Esophagus squamous epithelium (tissue), 5 donors: ENCODE data around the gene TERB2. TPM values are rescaled to one million over a fixed set of nuclear protein-coding genes. Genes with fewer than 3 reads are reported as not detected.
"Not testable (repeated sequence)": the region's sequence is repeated elsewhere in the genome, so short reads cannot be mapped to it uniquely, and the experiment has no call there.

Experiments used
- DNase-seq: peaks from one replicate; lab custom pipeline; 2025; lab: John Stamatoyannopoulos, UW
- H3K27ac ChIP-seq, 4 donors: fragments of 200-600 bp; sonication (generic); one replicate each; pipeline ENCODE4 v1.5.1; 2016 to 2019; ENCODE audit warnings: mild to moderate bottlenecking in 1 of 4
- H3K27me3 ChIP-seq, 4 donors: fragments of 200-600 bp; sonication (generic); 1 replicate in 3 of 4; 2 replicates in 1 of 4; pipeline versions ENCODE4 v1.5.1 to v1.6.0; 2017 to 2021; ENCODE audit warnings: antibody characterized with exemption in 1 of 4
- H3K36me3 ChIP-seq, 3 donors: fragments of 200-600 bp; sonication (generic); one replicate each; pipeline ENCODE4 v1.5.1; 2016 to 2019
- H3K4me1 ChIP-seq, 3 donors: fragments of 200-600 bp; sonication (generic); one replicate each; pipeline ENCODE4 v1.5.1; 2017 to 2019
- H3K4me3 ChIP-seq, 4 donors: fragments of 200-600 bp; sonication (generic); 1 replicate in 3 of 4; 2 replicates in 1 of 4; pipeline ENCODE4 v1.5.1; 2016 to 2019; ENCODE audit warnings: mild to moderate bottlenecking in 2 of 4, moderate library complexity in 1 of 4
- H3K9me3 ChIP-seq, 3 donors: fragments of 200-600 bp; sonication (generic); one replicate each; pipeline ENCODE4 v1.5.1; 2016 to 2019
- POLR2A ChIP-seq, 4 donors: fragments of 450-650 bp; IDR thresholded peaks; one replicate each; pipeline ENCODE4 v1.6.1; 2017; ENCODE audit warnings: antibody characterized with exemption in 4 of 4, mild to moderate bottlenecking in 4 of 4, moderate library complexity in 3 of 4
- WGBS, 2 donors: methylation state at CpG; one replicate each; pipeline ENCODE4 v1.1.5; 2018; 5-methylcytosine and 5-hydroxymethylcytosine counted together
- intact Hi-C: fragments of 100-400 bp; cut with DNase I; formaldehyde crosslinking; loops from one replicate; pipeline ENCODE4 v1.15.0; 2022
- total RNA-seq, 4 donors: library from RNA; depleted of rRNA; stranded (reverse); fragments of >200 nt; gene quantifications; one replicate each; pipeline ENCODE4 v1.1.0, GENCODE V29; 2016
- TF ChIP-seq, protein P1 (sequence below), 6 experiments: fragments of 450-650 bp in 4 of 6; fragments of 200-600 bp in 2 of 6; sonication (generic) in 2 of 6; IDR thresholded peaks; one replicate each; pipeline ENCODE4 v1.5.1; 2016 to 2019; ENCODE audit warnings: antibody characterized with exemption in 6 of 6, mild to moderate bottlenecking in 4 of 6, moderate library complexity in 4 of 6
- donor health status: DM: yes; HTN: yes; CAD: no.

TERB2 gene
- total RNA-seq, 4 donors from 2014 or later = not detected

GRCh38 chr15:44968475-44968874 is 12.0 kb downstream of the TERB2 start:
- DNase-seq = no peak
- peaks cover 0 to 3% (median 0%) of the 10 kb centered on the region in 4 donors for H3K27me3 ChIP-seq
- TF ChIP-seq, protein P1, sequence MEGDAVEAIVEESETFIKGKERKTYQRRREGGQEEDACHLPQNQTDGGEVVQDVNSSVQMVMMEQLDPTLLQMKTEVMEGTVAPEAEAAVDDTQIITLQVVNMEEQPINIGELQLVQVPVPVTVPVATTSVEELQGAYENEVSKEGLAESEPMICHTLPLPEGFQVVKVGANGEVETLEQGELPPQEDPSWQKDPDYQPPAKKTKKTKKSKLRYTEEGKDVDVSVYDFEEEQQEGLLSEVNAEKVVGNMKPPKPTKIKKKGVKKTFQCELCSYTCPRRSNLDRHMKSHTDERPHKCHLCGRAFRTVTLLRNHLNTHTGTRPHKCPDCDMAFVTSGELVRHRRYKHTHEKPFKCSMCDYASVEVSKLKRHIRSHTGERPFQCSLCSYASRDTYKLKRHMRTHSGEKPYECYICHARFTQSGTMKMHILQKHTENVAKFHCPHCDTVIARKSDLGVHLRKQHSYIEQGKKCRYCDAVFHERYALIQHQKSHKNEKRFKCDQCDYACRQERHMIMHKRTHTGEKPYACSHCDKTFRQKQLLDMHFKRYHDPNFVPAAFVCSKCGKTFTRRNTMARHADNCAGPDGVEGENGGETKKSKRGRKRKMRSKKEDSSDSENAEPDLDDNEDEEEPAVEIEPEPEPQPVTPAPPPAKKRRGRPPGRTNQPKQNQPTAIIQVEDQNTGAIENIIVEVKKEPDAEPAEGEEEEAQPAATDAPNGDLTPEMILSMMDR (IDR thresholded peaks at IDR 0.05) = no peak
- TF ChIP-seq POLR2A (IDR thresholded peaks at IDR 0.05) = no peak
- no peak overlapping the region for H3K4me3 ChIP-seq
- no peak overlapping the region for H3K27ac ChIP-seq
- intact Hi-C loops = no loop called here
- H3K36me3 ChIP-seq = no peaks in the 10 kb centered on the region
- WGBS, 2 donors = 63 to 78% methylated on average over 4 of the region's 4 CpGs
- H3K9me3 ChIP-seq = no peaks in the 10 kb centered on the region
- no peaks in the 10 kb centered on the region for H3K4me1 ChIP-seq

GRCh38 chr15:44971036-44971435 is 14.5 kb downstream of the TERB2 start:
- Histone ChIP-seq H3K27ac (no peak overlapping the region), H3K27me3 (no peaks in the 10 kb centered on the region), H3K4me3 (no peak overlapping the region), H3K36me3 (no peaks in the 10 kb centered on the region), H3K4me1 (no peaks in the 10 kb centered on the region), H3K9me3 (no peaks in the 10 kb centered on the region)
- intact Hi-C loops = loop anchor here (5.0 kb wide), 1 partner anchor 146 kb away; no protein-coding TSS in a partner anchor
- WGBS, 2 donors = 61 to 88% methylated on average over 5 to 6 of the region's 6 CpGs
- no peak for TF ChIP-seq POLR2A (IDR thresholded peaks at IDR 0.05)
- TF ChIP-seq, protein P1 (IDR thresholded peaks at IDR 0.05) = no peak
- no peak for DNase-seq

- intact Hi-C loops, H3K9me3 ChIP-seq, H3K4me3 ChIP-seq, H3K4me1 ChIP-seq, H3K27me3 ChIP-seq, DNase-seq, H3K27ac ChIP-seq, H3K36me3 ChIP-seq: not testable (repeated sequence)
- 80 to 90% methylated on average over 3 of the region's 3 CpGs for WGBS, 2 donors
Observed at GRCh38 chr15:44976183-44976582, 19.7 kb downstream of the TERB2 start.

DNA sequence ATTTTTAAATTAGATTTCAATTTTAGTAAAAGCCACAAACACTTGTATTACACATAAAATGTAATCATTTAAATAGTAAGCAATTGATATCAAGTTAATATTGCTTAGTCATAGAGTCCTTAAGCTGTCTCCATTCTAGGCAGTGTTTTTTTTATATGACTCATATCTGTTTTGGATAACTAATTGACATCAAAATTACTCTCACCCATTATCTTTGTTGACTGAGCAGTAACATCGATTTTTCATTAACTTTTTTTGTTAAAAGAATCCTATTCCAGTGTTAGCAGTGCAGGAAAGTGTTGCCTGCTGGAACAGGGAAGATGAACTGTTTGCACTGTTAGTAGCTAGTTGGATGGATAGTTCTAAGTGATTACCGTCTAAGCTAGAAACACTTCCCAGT is 21.3 kb downstream of the TERB2 start:
- 38 to 49% methylated on average over 2 of the region's 2 CpGs for WGBS, 2 donors
- H3K4me3 ChIP-seq, H3K27ac ChIP-seq, H3K9me3 ChIP-seq, H3K36me3 ChIP-seq, intact Hi-C loops, DNase-seq, H3K27me3 ChIP-seq, H3K4me1 ChIP-seq: not testable (repeated sequence)

GRCh38 chr15:44979617-44980339 is 23.3 kb downstream of the TERB2 start:
- WGBS, 2 donors = 20 to 53% methylated on average over 1 to 2 of the region's 2 CpGs
- H3K27ac ChIP-seq, H3K9me3 ChIP-seq, H3K36me3 ChIP-seq, DNase-seq, H3K27me3 ChIP-seq, H3K4me1 ChIP-seq, H3K4me3 ChIP-seq, intact Hi-C loops: not testable (repeated sequence)

- H3K4me1 ChIP-seq, H3K27me3 ChIP-seq, H3K4me3 ChIP-seq, H3K27ac ChIP-seq, intact Hi-C loops, H3K9me3 ChIP-seq, H3K36me3 ChIP-seq, DNase-seq: not testable (repeated sequence)
- 78 to 86% methylated on average over 1 of the region's 1 CpG for WGBS, 2 donors
Observed at GRCh38 chr15:44984144-44984543, 27.7 kb downstream of the TERB2 start.

- H3K36me3 ChIP-seq, H3K4me3 ChIP-seq, DNase-seq, H3K27me3 ChIP-seq, intact Hi-C loops, H3K27ac ChIP-seq, H3K9me3 ChIP-seq, H3K4me1 ChIP-seq: not testable (repeated sequence)
- 78 to 81% methylated on average over 2 to 4 of the region's 4 CpGs for WGBS, 2 donors
Observed at GRCh38 chr15:44986346-44987055, 30.0 kb downstream of the TERB2 start.

DNA sequence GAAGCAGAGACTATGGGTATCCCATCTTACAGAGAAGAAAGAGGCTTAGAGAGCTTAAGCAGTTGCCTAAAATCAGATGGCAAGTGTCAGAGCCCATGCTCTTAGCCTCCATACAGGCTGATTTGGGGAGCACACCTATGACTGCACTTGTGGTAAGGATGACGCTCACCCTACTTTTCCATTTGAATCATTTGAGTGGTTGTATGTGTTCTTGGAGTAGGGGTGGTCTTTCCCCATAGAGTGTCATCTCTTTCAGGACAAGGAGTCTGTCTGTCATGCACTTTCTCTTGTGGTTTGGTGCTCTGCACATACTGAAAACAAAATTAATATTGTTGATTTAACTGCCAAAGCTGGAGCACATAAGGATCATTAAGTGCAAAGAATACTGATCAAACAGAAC is 31.2 kb downstream of the TERB2 start:
- H3K27me3 ChIP-seq, H3K27ac ChIP-seq, intact Hi-C loops, H3K36me3 ChIP-seq, H3K4me1 ChIP-seq, H3K4me3 ChIP-seq, DNase-seq, H3K9me3 ChIP-seq: not testable (repeated sequence)
- WGBS, 2 donors = no CpG with 5 or more reads among the region's 1 CpG

GRCh38 chr15:44988184-44988869 is 31.8 kb downstream of the TERB2 start:
- DNase-seq, H3K4me3 ChIP-seq, H3K27me3 ChIP-seq, H3K27ac ChIP-seq, H3K36me3 ChIP-seq, H3K9me3 ChIP-seq, H3K4me1 ChIP-seq, intact Hi-C loops: not testable (repeated sequence)
- 68 to 71% methylated on average over 1 to 2 of the region's 3 CpGs for WGBS, 2 donors

DNA sequence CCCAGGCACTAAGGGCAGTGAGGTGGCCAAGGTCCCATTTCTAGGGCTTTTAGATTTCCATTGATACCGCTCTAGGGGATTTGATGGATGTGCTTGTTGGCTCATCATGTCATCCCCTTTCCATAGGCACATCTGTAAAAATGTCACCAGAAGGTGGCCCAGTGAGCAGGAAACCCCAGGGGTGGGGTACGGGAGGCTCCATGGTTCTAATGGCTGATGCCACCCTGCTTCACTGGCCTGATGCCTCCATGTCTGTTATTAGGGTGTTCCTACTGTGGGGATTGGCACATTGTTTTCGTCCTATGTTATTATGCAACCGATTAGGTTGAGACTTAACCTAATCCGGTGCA is 32.4 kb downstream of the TERB2 start:
- intact Hi-C loops, H3K27me3 ChIP-seq, DNase-seq, H3K4me1 ChIP-seq, H3K27ac ChIP-seq, H3K36me3 ChIP-seq, H3K4me3 ChIP-seq, H3K9me3 ChIP-seq: not testable (repeated sequence)
- 69 to 100% methylated on average over 1 to 5 of the region's 5 CpGs for WGBS, 2 donors
